Measurements from ENCODE around the gene HECW1.

Gene HECW1

GRCh38 chr7:43143918-43144589 lies 31.6 kb downstream of the HECW1 start:
- Mint-ChIP-seq H3K4me3 (no peak overlapping the region), H3K9me3 (no peaks in the 10 kb centered on the region), H3K27ac (no peak overlapping the region), H3K27me3 (peaks cover 10% of the 10 kb centered on the region), H3K4me1 (ENCODE audit: low read depth) (no peaks in the 10 kb centered on the region), H3K36me3 (ENCODE audit: low read depth) (no peaks in the 10 kb centered on the region)
- intact Hi-C loops (cut with micrococcal nuclease) = no loop called here

DNA sequence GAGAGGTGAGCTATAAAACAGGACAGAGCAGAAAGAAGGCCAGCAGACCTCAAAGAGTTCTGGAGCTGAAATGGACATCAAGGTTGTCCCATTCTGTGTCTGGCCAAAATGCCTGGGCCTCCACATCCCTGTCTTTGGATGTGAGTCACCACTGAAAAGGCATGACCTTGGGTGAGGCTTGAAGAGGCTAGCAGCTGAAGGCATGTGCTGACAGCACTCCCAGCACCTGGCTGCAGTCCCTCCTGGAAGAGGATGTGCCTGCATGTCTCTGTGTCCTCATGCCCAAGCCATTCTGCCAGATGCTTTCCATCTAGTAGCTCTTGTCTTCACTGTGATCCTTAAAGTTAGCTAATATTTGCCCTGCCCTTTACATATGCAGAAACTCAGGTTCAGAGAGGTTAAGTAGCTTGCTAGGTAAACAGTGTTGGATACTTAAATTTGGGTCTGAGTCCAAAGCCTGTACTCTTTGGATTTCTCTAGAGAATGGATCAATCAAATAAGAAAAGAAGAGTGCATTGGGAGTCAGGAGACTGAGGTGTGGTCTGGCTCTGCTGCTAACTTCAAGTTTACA lies 35.8 kb downstream of the HECW1 start:
- Mint-ChIP-seq H3K36me3 (ENCODE audit: low read depth) (no peaks in the 10 kb centered on the region), H3K27me3 (peaks cover 10% of the 10 kb centered on the region), H3K9me3 (no peaks in the 10 kb centered on the region), H3K27ac (no peak overlapping the region), H3K4me1 (ENCODE audit: low read depth) (no peaks in the 10 kb centered on the region), H3K4me3 (no peak overlapping the region)
- intact Hi-C loops (cut with micrococcal nuclease) = no loop called here

- Mint-ChIP-seq H3K4me3 (no peak overlapping the region), H3K9me3 (no peaks in the 10 kb centered on the region), H3K27ac (no peak overlapping the region), H3K36me3 (ENCODE audit: low read depth) (no peaks in the 10 kb centered on the region), H3K27me3 (peaks cover 10% of the 10 kb centered on the region), H3K4me1 (ENCODE audit: low read depth) (no peaks in the 10 kb centered on the region)
- intact Hi-C loops (cut with micrococcal nuclease) = no loop called here
Measured at GRCh38 chr7:43151076-43151475, 38.6 kb downstream of the HECW1 start.

DNA sequence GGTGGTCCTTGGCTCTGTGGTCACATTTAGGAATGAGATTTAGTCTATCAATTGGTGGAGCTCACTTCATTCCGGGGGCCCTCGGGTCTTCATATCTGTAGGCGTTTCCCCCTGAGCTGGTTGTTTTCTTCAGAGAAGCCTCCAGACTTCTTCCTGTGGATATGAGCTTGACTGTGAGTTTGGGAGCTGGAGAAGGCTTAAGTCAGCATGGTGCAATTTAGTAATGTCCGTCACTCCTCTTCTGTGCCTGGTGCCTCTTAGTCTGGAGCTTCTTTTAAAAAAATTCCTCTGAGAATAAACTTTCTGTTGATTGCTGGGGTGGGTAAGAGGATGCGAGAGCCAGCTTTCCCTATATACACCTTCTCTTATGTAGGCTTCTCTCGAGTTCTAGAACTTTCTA lies 40.2 kb downstream of the HECW1 start:
- intact Hi-C loops (cut with micrococcal nuclease) = no loop called here
- H3K27me3 Mint-ChIP-seq = peaks cover 9% of the 10 kb centered on the region
- H3K36me3 Mint-ChIP-seq (ENCODE audit: low read depth) = no peaks in the 10 kb centered on the region
- no peak overlapping the region for H3K4me3 Mint-ChIP-seq
- no peaks in the 10 kb centered on the region for H3K4me1 Mint-ChIP-seq (ENCODE audit: low read depth)
- no peaks in the 10 kb centered on the region for H3K9me3 Mint-ChIP-seq
- H3K27ac Mint-ChIP-seq = no peak overlapping the region

DNA sequence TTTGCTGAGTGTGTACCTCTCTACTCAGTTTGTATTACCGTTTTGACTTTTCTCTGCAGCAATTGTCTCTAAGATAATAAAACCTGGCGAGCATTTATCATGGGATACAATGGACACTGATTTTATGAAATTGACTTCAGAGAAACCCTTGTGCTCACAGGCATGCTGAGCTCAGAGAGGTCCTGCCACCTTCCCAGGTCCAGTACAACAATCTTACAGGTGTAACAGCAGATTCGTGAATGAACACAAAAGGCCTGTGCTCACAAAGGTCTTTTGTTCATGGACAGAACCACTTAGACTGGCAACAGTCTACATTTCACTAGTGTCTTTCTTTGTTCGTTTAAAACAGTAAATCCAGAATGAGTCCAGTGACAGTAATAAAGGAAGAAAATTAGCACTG lies 43.2 kb downstream of the HECW1 start:
- H3K9me3 Mint-ChIP-seq = no peaks in the 10 kb centered on the region
- H3K27me3 Mint-ChIP-seq = peaks cover 7% of the 10 kb centered on the region
- H3K4me1 Mint-ChIP-seq (ENCODE audit: low read depth) = no peaks in the 10 kb centered on the region
- H3K4me3 Mint-ChIP-seq = no peak overlapping the region
- H3K36me3 Mint-ChIP-seq (ENCODE audit: low read depth) = no peaks in the 10 kb centered on the region
- intact Hi-C loops (cut with micrococcal nuclease) = no loop called here
- no peak overlapping the region for H3K27ac Mint-ChIP-seq

DNA sequence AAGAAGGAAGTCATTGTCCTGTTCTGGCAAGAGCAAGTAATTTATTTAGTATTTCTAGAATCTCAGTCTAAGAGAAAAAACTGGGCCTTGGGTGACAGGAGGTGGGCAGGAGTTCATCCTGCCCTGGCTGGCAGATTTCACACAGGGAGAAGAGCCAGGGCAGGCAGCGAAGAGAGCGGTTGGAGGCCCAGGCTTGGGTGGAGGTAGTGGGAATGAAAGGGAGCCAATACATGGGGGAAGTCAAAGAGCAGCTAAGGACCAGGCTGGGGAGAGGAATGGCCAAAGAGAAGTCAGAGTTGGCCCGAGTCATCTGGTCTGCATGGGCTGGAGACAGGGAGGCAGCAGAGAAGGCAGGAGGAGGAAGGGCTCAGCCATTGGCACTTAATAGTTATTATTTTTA lies 51.4 kb downstream of the HECW1 start:
- peaks cover 19% of the 10 kb centered on the region for H3K27me3 Mint-ChIP-seq
- intact Hi-C loops (cut with micrococcal nuclease) = no loop called here
- peak overlapping the region; percentile 6 for H3K27ac Mint-ChIP-seq
- no peaks in the 10 kb centered on the region for H3K9me3 Mint-ChIP-seq
- H3K4me3 Mint-ChIP-seq = no peak overlapping the region
- no peaks in the 10 kb centered on the region for H3K36me3 Mint-ChIP-seq (ENCODE audit: low read depth)
- H3K4me1 Mint-ChIP-seq (ENCODE audit: low read depth) = peaks cover 12% of the 10 kb centered on the region

DNA sequence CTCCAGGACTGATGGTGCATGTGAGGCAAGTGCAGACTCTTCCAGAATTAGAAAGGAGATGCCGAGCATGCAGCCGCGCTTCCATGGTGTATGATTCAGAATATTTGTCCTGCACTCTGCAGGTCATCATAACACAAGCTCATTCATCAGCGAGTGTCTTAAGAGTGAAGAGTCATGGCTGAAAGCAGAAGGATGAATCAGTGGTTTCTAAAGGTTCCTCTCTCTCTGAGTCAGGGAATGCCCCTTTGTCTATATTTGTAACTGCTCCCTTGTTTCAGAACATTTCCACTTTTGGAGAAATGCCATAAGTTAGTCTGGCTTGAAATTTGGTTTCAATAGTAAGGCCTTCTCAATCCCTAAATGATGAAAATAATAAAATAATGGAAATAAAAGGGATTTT lies 52.3 kb downstream of the HECW1 start:
- H3K27ac Mint-ChIP-seq = peak overlapping the region; percentile 6
- H3K9me3 Mint-ChIP-seq = no peaks in the 10 kb centered on the region
- H3K36me3 Mint-ChIP-seq (ENCODE audit: low read depth) = no peaks in the 10 kb centered on the region
- intact Hi-C loops (cut with micrococcal nuclease) = no loop called here
- peaks cover 19% of the 10 kb centered on the region for H3K27me3 Mint-ChIP-seq
- H3K4me3 Mint-ChIP-seq = peak overlapping the region; percentile 24
- peaks cover 12% of the 10 kb centered on the region for H3K4me1 Mint-ChIP-seq (ENCODE audit: low read depth)

- Mint-ChIP-seq H3K36me3 (ENCODE audit: low read depth) (no peaks in the 10 kb centered on the region), H3K4me3 (no peak overlapping the region), H3K4me1 (ENCODE audit: low read depth) (peaks cover 12% of the 10 kb centered on the region), H3K9me3 (no peaks in the 10 kb centered on the region), H3K27me3 (peaks cover 18% of the 10 kb centered on the region), H3K27ac (peak overlapping the region; percentile 12)
- intact Hi-C loops (cut with micrococcal nuclease) = no loop called here
Measured at GRCh38 chr7:43166686-43167085, 54.2 kb downstream of the HECW1 start.

DNA sequence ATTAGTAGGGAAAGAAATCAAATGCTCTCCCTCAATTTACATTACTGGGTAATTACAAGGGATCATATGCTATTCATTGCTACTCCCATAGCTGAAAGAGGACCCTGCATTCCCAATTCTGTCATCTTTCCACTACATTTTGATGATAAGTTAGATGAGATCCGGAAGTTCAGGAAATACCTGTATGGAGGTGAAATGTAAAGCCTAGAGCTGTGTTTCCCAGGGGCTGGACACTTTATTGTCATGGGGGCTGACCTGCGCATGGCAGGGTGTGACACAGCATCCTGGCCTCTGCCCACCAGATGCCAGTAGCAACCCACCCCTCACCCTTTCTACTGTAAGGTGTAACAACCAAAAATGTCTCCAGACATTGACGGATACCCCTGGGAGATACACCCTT lies 56.6 kb downstream of the HECW1 start:
- Mint-ChIP-seq H3K27me3 (peaks cover 8% of the 10 kb centered on the region), H3K27ac (no peak overlapping the region), H3K4me3 (no peak overlapping the region)

GRCh38 chr7:43170571-43170970 lies 58.1 kb downstream of the HECW1 start:
- no peaks in the 10 kb centered on the region for H3K9me3 Mint-ChIP-seq
- no peaks in the 10 kb centered on the region for H3K4me1 Mint-ChIP-seq (ENCODE audit: low read depth)
- intact Hi-C loops (cut with micrococcal nuclease) = no loop called here
- no peak overlapping the region for H3K27ac Mint-ChIP-seq
- H3K27me3 Mint-ChIP-seq = peaks cover 8% of the 10 kb centered on the region
- H3K4me3 Mint-ChIP-seq = no peak overlapping the region
- H3K36me3 Mint-ChIP-seq (ENCODE audit: low read depth) = no peaks in the 10 kb centered on the region

More for the DNA sequence above, 56.6 kb downstream of the HECW1 start:
- intact Hi-C loops (cut with micrococcal nuclease) = no loop called here
- Mint-ChIP-seq H3K4me1 (ENCODE audit: low read depth) (peaks cover 7% of the 10 kb centered on the region), H3K9me3 (no peaks in the 10 kb centered on the region), H3K36me3 (ENCODE audit: low read depth) (no peaks in the 10 kb centered on the region)

DNA sequence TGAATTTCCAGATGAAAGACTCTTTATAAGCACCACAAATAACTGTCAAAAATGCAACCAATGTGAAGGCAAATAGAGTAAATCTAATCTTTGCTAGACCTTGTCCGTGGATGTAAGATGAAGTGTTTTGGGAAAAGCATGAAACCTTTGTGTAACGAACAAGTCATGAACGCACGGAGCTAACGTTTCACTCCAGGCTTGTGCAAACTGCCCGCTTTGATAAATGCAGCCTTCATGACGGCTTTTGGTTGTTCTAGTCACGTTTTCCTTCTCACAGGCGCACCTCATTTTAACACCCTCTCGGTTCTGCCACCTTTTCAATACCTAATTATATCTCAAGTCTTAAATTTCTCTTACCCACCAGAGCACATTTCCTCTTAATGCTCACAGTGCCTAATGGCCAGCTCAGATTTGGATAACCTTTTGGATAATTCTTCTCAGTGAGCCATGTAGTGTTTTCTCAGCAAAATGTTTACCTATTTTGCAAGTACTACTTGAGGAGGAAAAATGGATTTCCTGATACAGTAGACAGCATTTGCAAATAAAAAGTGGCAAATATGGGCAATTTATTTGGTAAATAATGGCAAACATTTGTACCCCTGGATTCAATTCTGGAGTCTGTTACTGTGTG lies 63.2 kb downstream of the HECW1 start:
- Mint-ChIP-seq H3K36me3 (ENCODE audit: low read depth) (no peaks in the 10 kb centered on the region), H3K27ac (no peak overlapping the region), H3K27me3 (peaks cover 7% of the 10 kb centered on the region), H3K4me1 (ENCODE audit: low read depth) (no peaks in the 10 kb centered on the region), H3K9me3 (no peaks in the 10 kb centered on the region), H3K4me3 (no peak overlapping the region)
- intact Hi-C loops (cut with micrococcal nuclease) = no loop called here

DNA sequence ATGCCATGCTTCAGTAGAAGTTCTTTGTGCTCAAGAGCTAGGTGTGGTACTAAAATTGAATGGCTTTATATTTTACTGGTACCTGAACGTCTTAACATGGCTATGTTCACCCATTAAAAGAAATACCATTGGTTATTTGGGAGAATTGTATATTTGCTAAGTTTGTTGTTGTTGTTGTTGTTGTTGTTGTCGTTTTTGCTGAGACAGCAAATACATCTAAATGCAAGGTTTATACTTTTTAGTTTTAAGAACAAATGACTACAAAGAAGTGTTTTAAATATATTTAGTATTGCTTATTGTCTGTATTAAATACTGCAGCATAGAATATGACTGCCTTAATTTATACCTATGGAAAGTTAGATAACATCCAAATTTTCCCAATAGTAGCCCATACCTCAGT lies 66.9 kb downstream of the HECW1 start:
- no peaks in the 10 kb centered on the region for H3K36me3 Mint-ChIP-seq (ENCODE audit: low read depth)
- H3K4me3 Mint-ChIP-seq = no peak overlapping the region
- H3K4me1 Mint-ChIP-seq (ENCODE audit: low read depth) = no peaks in the 10 kb centered on the region
- H3K9me3 Mint-ChIP-seq = no peaks in the 10 kb centered on the region
- peaks cover 2% of the 10 kb centered on the region for H3K27me3 Mint-ChIP-seq
- no peak overlapping the region for H3K27ac Mint-ChIP-seq
- intact Hi-C loops (cut with micrococcal nuclease) = no loop called here

- H3K4me1 Mint-ChIP-seq (ENCODE audit: low read depth) = no peaks in the 10 kb centered on the region
- H3K27me3 Mint-ChIP-seq = peaks cover 3% of the 10 kb centered on the region
- H3K4me3 Mint-ChIP-seq = no peak overlapping the region
- H3K9me3 Mint-ChIP-seq = no peaks in the 10 kb centered on the region
- H3K36me3 Mint-ChIP-seq (ENCODE audit: low read depth) = no peaks in the 10 kb centered on the region
- H3K27ac Mint-ChIP-seq = no peak overlapping the region
- intact Hi-C loops (cut with micrococcal nuclease) = no loop called here
Measured at GRCh38 chr7:43192806-43193460, 80.5 kb downstream of the HECW1 start.

- Mint-ChIP-seq H3K9me3 (no peaks in the 10 kb centered on the region), H3K4me3 (no peak overlapping the region), H3K4me1 (ENCODE audit: low read depth) (no peaks in the 10 kb centered on the region), H3K27ac (no peak overlapping the region), H3K27me3 (peaks cover 3% of the 10 kb centered on the region), H3K36me3 (ENCODE audit: low read depth) (no peaks in the 10 kb centered on the region)
- intact Hi-C loops (cut with micrococcal nuclease) = no loop called here
Measured at GRCh38 chr7:43193893-43194292, 81.4 kb downstream of the HECW1 start.

Measured in dendritic cell treated with granulocyte-macrophage colony-stimulating factor and Interleukin-4, amounts not matched to agents 40 ng/mL and 50 ng/mL, for 4 days (primary cell).